Measurements from ENCODE around the gene SLIT3.

GRCh38 chr5:169065400-169065799, 235.5 kb downstream of the SLIT3 start:
- TF ChIP-seq POLR2A (IDR thresholded peaks at IDR 0.05; ENCODE audit: low read depth, low read length) (no peak), SPI1 (IDR thresholded peaks at IDR 0.05; ENCODE audit: low read depth, low read length) (no peak), POLR2AphosphoS5 (IDR thresholded peaks at IDR 0.05; ENCODE audit: low read depth, low read length) (no peak), POU2F2 (IDR thresholded peaks at IDR 0.05; ENCODE audit: low read depth, low read length) (no peak)

Measured in GM12891 (cell line).